GM19193 (cell line): ENCODE data around the gene MYLK4.

Experiments used
- POLR2A ChIP-seq: IDR thresholded peaks from 4 replicates; pipeline ENCODE4 v1.6.1; 2011; ENCODE audit not compliant: insufficient read depth, insufficient read length; ENCODE audit errors: extremely low read depth

MYLK4 gene

GRCh38 chr6:2750832-2751231, at the start of gene MYLK4:
TSS of gene MYLK4 (minus strand) at chr6:2750922. CDS start at chr6:2749294, 1,628 bp downstream.
- TF ChIP-seq POLR2A, result no peak

GRCh38 chr6:2799936-2800527, 49.3 kb upstream of the MYLK4 start:
- TF ChIP-seq POLR2A, result no peak

- TF ChIP-seq POLR2A, result no peak
Measured at GRCh38 chr6:2798586-2799134, 47.9 kb upstream of the MYLK4 start.

GRCh38 chr6:2797564-2798031, 46.9 kb upstream of the MYLK4 start:
- TF ChIP-seq POLR2A, result no peak

GRCh38 chr6:2796861-2797260, 46.1 kb upstream of the MYLK4 start:
- no peak for TF ChIP-seq POLR2A

- TF ChIP-seq POLR2A, result no peak
Measured at GRCh38 chr6:2795956-2796355, 45.2 kb upstream of the MYLK4 start.

- no peak for TF ChIP-seq POLR2A
Measured at GRCh38 chr6:2795162-2795561, 44.4 kb upstream of the MYLK4 start.

- TF ChIP-seq POLR2A, result no peak
Measured at GRCh38 chr6:2794171-2794730, 43.5 kb upstream of the MYLK4 start.

GRCh38 chr6:2793534-2794151, 42.9 kb upstream of the MYLK4 start:
- TF ChIP-seq POLR2A, result no peak

- TF ChIP-seq POLR2A, result no peak
Measured at GRCh38 chr6:2792330-2793110, 41.8 kb upstream of the MYLK4 start.

GRCh38 chr6:2791450-2791974, 40.8 kb upstream of the MYLK4 start:
- no peak for TF ChIP-seq POLR2A

- TF ChIP-seq POLR2A, result no peak
Measured at GRCh38 chr6:2790588-2791449, 40.1 kb upstream of the MYLK4 start.

- no peak for TF ChIP-seq POLR2A
Measured at GRCh38 chr6:2786269-2786668, 35.5 kb upstream of the MYLK4 start.

- no peak for TF ChIP-seq POLR2A
Measured at GRCh38 chr6:2784930-2785329, 34.2 kb upstream of the MYLK4 start.
